ENCODE measurements around the gene SCTR.

Gene SCTR

DNA sequence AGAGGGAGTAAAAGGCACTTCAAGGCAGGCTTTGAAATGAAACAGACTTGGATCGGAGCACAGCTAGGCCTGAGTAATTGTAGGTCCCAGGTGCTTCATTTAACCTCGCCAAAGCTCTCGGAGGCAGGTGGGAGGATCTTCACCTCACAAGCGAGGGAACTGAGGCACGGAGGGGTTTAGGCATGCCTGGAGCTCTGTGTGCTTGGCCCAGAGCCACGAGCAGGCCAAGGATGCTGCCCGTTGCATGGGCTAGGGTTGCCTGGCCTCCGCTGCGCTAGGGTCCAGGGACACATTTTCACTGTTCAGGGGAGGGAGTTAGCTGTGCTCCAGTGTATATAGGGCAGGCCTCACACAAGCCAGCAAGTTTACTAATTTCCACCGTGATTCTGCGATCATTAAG is 81.4 kb downstream of the SCTR start:
- DNase-seq (ENCODE audit: low read depth), result no peak

DNA sequence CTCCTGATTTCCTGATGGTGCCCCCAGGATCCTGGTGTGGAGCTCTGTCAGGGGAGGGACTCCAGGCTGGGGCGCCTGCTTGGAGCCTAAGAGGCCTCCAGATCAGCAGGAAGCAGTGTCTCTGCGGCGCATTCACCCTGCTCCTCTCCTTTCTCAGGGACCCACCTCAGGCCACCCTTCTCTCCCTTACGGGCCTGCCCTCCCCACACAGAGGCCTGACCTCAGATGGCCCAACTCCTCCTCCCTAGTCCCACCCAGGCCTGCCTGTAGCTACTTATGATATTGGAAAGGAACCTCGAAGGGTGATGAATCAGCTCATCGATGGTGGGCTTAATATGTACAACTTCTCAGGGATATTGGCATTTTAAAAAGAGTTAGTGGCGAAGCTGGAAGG is 82.1 kb downstream of the SCTR start:
- no peak for DNase-seq (ENCODE audit: low read depth)

DNA sequence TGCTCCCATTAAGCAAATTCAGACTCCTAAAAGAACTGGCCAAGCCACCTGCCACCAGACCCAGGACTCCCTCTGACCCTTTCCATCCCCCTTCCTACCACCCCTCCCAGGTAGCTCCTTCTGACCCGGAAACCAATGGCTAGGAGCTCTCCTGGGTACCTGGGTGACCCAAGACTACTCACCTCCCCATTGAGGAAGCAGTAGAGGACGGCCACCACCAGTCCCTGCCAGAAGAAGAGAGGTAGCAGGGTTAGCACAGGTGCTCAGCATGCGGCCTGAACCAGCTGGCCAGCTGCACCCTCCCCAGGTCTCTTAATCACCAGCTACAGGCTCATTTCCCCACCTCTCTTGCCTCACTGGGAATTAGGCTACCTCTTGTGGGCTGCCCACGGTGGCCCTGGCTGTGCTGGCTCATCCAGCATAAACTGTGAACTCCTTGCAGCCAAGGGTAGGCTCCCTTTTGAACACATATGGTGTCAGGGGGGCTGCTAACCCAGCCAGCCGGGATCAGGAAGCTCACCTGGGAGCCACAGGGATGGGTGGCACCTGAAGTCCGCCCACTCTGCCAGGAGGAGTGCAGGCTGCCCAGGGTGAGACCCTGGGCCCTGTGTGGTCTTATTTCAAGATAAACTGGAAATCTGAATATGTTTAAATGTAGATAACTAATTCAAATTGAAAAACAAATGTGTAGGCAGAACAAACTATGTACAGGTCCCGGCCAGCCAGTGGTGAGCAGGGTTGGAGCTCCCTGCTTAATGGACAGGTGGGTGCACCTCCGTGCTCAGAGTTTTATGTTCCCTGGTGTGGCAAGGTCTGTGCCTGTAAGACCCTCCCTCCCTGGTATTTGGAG is 82.7 kb downstream of the SCTR start:
- no peak for DNase-seq (ENCODE audit: low read depth)

DNA sequence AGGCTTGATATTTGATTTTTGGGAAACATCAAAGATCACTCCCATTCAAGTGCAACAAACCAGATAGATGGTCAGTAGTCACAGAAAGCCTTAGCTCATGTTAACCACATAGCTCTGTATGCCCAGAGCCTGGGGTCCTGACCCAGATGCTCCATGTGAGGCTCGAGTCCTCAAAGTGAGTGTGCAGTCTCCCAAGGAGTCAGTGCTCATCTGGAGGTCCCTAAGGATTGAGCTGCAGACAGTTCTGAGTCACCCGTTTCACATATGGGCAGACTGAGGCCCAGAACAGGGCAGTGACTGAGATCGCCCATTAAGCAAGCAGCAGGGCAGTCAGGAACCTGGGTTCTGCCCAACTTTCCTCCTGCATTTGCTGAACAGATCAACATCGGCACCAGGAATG is 83.4 kb downstream of the SCTR start:
- no peak for DNase-seq (ENCODE audit: low read depth)

DNA sequence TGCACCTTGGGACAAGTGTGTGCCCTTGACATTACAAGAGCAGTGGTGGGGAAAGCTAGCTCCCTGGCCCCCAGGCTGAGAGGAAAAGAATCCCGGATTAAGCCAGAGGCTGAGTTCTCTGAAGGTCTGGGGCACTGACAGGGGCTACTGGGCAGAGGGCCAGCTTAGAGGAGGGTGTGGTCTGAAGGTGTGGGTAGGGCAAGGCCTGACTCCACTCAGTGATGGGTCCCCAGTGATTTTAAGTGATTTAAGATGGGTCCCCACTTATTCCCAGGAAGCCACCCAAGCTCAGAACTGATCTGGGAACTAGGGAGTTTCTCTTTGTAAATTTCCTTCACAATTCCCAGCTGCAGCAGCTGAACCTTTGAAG is 83.8 kb downstream of the SCTR start:
- DNase-seq (ENCODE audit: low read depth), result no peak

DNA sequence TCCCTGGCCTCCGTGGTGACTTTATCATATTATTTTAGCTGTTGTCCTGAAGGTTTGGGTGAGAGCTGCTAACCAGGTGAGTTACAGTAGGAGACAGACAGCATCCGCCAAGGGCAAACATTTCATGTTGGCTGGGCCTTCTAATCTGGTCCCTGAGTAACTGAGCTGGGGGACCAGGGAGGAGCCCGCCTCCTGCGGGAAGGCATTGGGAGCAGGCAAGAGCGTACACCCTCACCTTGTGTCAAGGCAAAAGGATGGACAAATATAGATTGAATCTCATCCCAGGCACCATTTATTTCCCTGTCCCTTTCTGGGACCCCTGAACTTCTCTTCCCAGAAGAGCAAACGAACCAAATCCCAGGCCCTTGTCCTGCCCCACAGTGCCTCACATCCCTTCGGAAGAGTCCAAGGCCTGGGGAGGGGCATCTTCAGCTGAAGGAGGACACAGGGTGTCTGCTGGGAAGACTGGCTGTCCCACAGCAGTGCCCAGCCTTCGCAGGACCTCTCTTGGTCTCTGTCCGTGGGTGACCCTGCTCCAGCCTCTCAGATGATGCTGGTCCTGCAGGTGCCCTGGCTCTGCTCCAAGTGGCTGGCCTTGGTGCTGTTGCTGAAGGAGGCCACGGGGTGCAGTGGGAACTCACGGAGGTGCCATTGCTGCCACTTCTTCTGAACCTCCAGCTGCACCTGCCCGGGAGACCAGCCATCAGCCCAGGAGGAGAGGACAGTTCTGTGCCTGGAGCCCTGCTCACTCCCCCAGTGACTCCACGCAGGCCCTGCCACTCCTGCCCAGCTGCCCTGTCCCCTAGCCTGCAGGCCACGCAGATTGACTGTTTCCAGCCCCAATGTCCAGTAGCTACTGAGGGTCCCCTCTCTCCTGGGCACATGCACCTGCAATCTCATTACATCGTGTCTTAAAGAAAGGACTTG is 84.4 kb downstream of the SCTR start:
- no peak for DNase-seq (ENCODE audit: low read depth)

DNA sequence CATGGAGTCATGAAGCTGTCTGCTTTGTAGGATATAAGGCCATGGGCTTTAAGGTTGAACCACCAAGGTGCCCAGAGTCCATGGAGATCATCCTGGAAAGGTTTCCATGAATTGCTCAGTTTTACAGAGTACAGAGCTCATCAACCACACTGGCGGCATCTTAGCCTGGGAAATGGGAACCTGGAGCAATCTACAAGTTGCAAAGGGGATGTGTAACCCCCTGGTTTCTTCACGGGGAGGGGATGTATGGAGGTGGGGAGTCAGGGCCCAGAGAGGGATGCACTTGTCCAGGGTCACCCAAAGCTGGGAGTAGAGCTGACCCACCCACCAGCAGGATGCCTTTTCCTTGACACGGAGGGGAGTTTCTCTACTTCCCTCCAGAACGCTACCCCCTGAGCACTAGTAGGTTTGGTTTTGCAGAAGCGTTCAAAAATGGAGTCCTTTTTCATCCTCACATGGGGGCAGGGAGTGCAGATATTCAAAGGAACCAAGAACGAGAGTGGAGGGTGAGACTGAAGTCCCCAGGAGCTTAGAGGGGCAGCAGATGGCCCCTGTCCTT is 85.5 kb downstream of the SCTR start:
- no peak for DNase-seq (ENCODE audit: low read depth)

DNA sequence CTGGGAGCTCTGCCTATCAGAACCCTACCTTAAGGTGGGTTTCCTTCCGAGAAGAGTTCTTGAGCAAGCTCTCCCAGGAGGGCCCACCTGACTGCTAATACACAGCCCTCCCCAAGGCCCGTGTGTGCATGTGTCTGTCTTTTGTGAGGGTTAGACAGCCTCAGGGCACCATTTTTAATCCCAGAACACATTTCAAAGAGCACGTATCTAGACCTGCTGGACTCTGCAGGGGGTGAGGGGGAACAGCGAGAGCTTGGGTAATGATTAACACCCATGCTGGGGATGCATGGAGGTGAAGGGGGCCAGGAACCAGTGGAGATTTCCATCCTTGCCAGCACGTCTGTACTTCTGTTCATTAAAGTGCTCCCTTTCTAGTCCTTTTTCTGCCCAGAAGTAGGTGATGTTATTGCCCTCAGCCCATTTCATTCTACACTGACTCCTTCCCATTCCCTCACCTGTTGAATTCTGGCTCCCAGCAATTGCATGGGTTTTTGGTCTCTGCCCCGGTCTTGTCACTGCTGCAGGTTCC is 86.1 kb downstream of the SCTR start:
- no peak for DNase-seq (ENCODE audit: low read depth)

DNA sequence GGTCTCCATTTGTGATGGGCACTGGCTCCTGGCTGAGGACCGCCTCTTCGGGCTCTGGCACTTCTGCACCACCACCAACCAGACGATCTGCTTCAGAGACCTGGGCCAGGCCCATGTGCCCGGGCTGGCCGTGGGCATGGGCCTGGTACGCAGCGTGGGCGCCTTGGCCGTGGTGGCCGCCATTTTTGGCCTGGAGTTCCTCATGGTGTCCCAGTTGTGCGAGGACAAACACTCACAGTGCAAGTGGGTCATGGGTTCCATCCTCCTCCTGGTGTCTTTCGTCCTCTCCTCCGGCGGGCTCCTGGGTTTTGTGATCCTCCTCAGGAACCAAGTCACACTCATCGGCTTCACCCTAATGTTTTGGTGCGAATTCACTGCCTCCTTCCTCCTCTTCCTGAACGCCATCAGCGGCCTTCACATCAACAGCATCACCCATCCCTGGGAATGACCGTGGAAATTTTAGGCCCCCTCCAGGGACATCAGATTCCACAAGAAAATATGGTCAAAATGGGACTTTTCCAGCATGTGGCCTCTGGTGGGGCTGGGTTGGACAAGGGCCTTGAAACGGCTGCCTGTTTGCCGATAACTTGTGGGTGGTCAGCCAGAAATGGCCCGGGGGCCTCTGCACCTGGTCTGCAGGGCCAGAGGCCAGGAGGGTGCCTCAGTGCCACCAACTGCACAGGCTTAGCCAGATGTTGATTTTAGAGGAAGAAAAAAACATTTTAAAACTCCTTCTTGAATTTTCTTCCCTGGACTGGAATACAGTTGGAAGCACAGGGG is 87.1 kb downstream of the SCTR start:
- no peak for DNase-seq (ENCODE audit: low read depth)

DNA sequence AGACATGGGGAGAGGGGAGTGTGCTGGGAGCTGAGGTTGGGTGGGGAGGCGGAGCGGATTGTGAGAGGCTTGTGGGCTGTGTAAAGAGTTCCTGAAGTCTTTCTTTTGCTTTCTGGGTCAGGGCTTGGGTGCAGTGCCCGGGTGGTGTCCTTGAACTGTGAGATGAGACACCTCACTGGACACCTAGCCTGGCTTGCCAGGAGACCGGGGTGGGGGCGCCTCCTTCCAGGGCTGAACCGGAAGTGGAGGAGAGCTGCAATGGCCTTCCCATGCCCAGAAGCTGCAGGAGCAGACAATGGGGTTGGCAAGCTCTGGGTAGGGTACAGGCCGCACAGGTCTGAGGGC is 88.4 kb downstream of the SCTR start:
- no peak for DNase-seq (ENCODE audit: low read depth)

DNA sequence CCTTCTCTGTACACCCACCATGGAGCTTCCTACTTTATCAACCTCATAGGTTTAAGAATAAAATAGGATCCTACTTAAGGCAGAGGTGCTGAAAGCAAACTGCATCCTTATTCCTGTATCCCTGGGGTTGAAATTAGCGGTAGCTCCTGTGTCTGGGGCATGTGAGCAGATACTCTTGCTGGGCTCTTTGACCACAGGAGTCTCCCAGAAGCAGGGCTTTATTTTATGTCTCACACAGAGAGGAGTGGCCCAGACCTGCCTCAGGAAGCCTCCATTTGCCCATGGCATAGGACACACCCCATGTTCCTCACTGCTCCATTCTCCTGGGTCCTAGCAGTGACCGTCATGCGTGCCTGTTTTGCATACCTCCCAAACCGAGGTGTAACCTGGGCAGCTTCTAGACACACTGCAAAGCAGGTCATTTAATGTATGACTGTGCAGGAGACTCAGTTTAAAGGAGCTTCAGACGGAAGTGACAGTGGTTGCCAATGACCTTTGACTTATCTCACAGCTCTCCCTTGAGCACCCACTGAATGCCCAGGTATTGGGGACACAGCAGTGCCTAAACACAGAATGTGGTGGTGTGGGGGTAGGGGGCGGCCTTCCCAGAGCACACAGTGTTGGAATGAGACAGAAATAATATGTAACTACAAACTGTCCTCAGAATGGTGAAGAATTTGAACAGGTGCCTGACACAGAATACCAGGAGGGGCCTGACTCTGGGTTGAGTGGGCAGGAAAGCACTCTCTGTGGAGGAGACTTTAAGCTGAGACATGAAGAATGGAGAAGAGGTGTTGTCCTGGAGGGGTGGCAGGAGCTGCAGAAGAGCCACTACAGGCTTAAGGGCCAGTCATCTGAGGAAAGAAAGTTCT is 89.0 kb downstream of the SCTR start:
- no peak for DNase-seq (ENCODE audit: low read depth)

DNA sequence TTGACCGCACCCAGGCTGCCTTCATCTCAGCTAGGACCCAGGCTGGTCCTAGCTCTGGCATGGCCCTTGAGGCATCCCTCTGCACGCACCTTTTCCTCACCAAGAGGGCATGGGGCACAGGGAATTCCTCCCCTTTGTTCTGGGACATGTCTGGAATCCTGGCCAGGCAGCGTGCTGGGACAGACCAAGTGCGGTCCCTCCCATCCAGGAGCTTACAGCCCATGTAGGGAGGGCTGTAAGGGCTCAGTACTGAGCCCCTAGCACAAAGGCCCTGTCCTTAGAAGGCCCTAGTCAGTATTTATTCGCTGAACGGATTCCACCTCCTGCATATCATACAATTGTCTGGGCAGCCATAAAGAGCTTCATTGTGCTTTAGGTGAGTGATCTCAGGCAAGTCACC is 89.6 kb downstream of the SCTR start:
- no peak for DNase-seq (ENCODE audit: low read depth)

DNA sequence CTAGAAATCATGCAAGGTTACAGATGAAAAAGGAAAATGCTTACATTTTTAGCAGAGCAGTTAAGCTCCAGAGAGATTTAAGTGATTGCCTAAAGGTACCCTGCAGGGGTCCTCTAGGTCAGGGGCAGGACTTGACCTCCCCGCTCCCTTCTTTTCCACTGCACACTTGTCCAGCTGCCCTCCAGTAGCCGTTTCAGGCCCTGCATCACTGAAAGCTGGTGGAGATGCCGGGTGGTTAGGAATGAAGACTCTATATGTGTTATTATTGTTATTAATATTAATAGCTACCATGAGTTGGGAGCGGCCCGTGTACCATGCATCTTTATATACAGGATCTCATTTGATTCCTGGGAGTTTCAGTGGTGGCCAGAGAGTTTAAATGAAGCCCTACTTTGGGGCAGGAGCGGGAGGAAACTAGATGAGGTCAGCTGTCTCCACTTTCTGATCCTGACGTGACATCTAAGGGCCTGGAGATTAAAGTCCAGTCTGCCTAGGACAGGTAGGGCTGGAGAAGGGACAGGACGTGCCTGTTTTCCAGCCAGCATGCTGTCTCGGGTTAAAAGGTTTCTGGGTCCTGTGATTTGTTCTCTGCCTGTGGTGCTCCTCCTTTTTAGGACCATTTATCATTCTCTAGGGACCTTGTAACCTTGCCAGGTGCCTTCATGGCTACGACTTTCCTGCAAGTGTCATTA is 90.5 kb downstream of the SCTR start:
- DNase-seq (ENCODE audit: low read depth), result no peak

DNA sequence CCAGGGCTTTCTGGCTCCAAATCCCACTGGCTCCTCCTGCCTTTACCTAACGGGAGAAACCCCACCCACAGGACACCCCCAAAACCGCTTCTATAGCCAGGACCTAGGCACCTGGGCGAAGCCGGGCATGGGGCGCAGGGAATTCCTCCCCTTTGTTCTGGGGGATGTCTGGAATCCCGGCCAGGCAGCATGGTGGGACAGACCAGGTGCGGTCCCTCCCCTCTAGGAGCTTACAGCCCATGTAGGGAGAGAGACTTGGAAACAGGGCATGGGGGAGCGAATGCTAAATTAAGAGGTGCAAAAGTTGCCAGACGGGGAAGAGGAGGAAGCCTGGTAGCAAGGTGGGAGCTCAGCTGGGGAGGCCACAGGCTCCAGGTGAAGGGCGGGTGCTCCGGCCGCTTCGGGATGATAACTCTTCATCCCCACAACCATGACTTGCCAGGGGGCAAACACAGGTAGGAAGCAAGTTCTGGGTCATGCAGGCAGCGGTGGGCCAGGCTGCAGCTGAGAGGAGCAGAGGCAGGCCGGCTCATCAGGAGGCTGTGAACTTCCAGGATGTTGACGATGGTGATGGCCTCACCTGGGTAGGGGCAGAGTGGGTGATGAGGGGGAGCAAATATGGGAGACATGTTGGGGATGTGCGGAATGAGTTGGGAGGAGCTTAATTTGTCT is 91.3 kb downstream of the SCTR start:
- no peak for DNase-seq (ENCODE audit: low read depth)

DNA sequence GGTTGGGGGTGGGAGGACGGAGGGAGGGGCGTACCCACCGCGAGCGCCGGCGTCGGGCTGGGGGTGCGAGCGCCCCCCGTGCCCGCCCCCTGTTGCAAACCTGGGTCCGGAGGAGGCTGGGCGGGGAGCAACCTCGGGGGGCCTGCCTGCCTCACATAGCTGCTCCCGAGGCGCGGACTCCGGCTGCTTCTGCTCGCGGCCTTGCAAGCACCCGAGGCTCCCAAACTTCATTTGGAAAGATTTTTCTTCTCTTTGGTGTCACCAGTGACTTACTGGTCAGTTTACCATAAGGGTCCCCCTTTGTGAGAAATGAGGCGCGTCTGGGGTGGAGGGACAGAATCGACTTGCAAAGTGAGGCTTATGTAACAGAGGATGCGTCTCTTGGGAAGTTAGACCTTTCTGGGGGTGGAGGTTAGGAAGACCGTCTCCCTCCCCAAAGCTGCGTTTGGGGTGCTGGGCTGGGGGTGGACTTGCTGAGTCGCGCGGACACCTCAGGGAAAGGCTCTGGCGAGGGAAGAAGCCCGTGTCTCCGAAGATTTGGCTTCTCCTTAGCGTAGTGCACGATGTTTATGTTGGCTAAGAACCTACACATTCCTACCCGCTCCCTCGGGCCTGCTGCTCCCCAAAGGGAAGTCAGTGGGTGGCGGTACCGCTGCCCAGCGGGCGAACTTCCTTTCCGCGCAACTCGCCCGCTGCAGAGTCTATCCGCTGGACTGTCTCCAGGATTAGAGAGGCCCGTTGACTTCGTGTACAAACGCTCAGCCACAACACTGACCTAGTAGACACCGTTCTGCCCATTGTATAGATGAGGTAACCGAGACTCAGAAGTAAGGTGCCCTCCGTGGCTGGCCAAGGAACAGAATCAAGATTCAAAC is 92.1 kb downstream of the SCTR start:
- DNase-seq (ENCODE audit: low read depth), result no peak

DNA sequence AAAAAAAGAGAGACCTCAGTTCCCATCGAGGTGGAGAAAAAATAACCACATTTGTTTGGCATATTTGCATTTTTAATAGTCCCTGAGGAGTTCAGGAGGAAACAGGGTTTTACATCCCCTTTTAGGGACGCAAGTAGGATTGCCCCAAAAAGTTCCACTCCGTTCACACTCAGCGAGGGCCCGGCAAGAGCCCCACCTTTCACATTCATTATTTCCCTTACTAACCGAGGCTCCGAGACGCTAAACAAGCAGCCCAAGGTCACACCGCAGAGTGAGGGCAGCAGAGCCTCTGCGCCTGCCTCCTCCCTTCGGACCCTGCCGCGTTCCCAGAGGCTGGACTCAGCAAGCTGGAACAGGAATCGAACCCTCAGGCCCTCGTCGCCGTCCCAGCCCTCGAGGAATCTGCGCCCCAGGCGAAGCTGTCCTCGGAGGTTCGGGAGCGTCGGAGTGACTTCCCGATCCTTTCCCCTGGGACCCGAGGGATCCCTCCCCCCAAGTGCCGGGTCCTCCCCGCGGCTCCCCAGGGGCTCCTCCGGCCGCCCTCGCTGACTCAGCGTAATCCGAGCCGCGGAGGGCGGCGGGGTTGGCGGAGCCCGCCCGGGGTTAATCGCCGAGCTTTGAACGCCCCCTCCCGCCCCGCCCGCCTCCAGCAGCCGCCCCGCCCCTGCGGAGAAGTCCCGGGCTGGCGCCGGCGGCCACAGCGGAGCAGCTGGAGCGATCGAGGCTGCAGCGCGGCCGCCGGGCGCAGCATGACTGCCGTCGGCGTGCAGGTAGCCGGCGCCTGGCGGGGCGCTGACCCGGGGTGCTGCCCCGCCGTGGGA is 92.9 kb downstream of the SCTR start, which contains the start of gene TMEM37:
TSS of gene TMEM37 (plus strand) at position 700 of the 821 bp plus-strand sequence. CDS start at position 750, 50 bp downstream.
- no peak for DNase-seq (ENCODE audit: low read depth)

DNA sequence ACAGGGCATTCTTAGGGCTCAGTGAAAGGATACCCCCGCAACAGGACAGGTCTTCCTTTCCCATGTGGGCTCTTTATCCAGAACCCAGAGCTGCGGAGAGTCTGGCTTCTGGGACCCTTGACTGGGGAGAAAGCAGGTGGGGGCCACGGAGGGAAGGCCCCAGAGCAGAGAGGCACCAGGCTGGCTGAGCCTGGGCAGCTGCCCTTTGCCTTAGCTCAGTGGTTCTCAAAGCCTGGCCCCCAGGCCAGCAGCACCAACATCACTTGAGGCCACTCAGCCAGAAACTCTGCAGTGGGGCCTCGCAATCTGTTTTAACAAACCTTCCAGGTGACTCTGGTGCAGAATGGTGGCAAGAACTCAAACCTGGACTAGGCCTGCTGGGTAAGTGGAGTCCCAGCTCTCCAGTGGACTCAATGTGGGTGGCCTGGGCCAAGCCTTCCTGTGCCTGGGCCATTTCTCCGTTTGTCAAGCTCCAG is 94.2 kb downstream of the SCTR start:
- DNase-seq (ENCODE audit: low read depth), result no peak
